ENCODE measurements around the gene HSPBP1. TPM values are rescaled to one million over a fixed set of nuclear protein-coding genes. Genes with fewer than 3 reads are reported as not detected.

Gene HSPBP1
- total RNA-seq, 1 experiment from 2014 or later: 65.2 TPM

GRCh38 chr19:55250262-55251036, 29.5 kb downstream of the HSPBP1 start:
- Mint-ChIP-seq H3K9me3 (no peaks in the 10 kb centered on the region), H3K4me1 (peaks cover 21% of the 10 kb centered on the region), H3K4me3 (no peak overlapping the region), H3K36me3 (peaks cover 6% of the 10 kb centered on the region; the same call in 1 of the 2 replicates), H3K27ac (peak overlapping the region; percentile 79; the same call in 1 of the 2 replicates), H3K27me3 (ENCODE audit: low read depth) (no peaks in the 10 kb centered on the region)
- POLR2A ChIA-PET: interaction anchor here (0.6 kb wide), 1 partner anchor 1050 kb away, joined by 3 read pairs; the partner anchor contains the start of gene RPS9
- CTCF ChIA-PET: no interaction called here
- TF ChIP-seq ZNF138 (CRISPR knock-in tag; conservative IDR thresholded peaks at IDR 0.05) (no peak), ZNF532 (CRISPR knock-in tag; IDR thresholded peaks at IDR 0.05; ENCODE audit: borderline replicate concordance) (no peak), ZNF671 (CRISPR knock-in tag; IDR thresholded peaks at IDR 0.05) (no peak), CDX4 (CRISPR knock-in tag; IDR thresholded peaks at IDR 0.05; ENCODE audit: borderline replicate concordance) (no peak)
- no peak for ATAC-seq
- no peak for DNase-seq (ENCODE audit: low spot score)

- Mint-ChIP-seq H3K4me3 (no peak overlapping the region), H3K27ac (no peak overlapping the region), H3K36me3 (peaks cover 10% of the 10 kb centered on the region), H3K4me1 (peaks cover 16% of the 10 kb centered on the region), H3K9me3 (no peaks in the 10 kb centered on the region), H3K27me3 (ENCODE audit: low read depth) (no peaks in the 10 kb centered on the region)
- ChIA-PET CTCF (no interaction called here), POLR2A (no interaction called here)
- ATAC-seq (no peak), DNase-seq (ENCODE audit: low spot score) (no peak)
- TF ChIP-seq PRDM15 (CRISPR knock-in tag; IDR thresholded peaks at IDR 0.05) (no peak), MLX (CRISPR knock-in tag; IDR thresholded peaks at IDR 0.05) (no peak), ZNF532 (CRISPR knock-in tag; IDR thresholded peaks at IDR 0.05; ENCODE audit: borderline replicate concordance) (no peak), NFYB (CRISPR knock-in tag; conservative IDR thresholded peaks at IDR 0.05; ENCODE audit: low read depth) (no peak)
Measured at GRCh38 chr19:55249841-55250240, 30.1 kb downstream of the HSPBP1 start.
